Hepatic stellate cell (primary cell): ENCODE data around the gene PTPRD.
"Not testable (repeated sequence)": the region's sequence is repeated elsewhere in the genome, so short reads cannot be mapped to it uniquely, and the experiment has no call there.

Experiments used
- DNase-seq: peaks from one replicate; pipeline ENCODE4 v3.0.0; 2011; ENCODE audit warnings: low spot score

Gene PTPRD

GRCh38 chr9:9142001-9142400, 1470.8 kb downstream of the PTPRD start:
- no peak for DNase-seq

- no peak for DNase-seq
Observed at GRCh38 chr9:9133526-9133925, 1479.3 kb downstream of the PTPRD start.

- DNase-seq: no peak
Observed at GRCh38 chr9:9124616-9125015, 1488.2 kb downstream of the PTPRD start.

GRCh38 chr9:9122230-9122875, 1490.4 kb downstream of the PTPRD start:
- DNase-seq: no peak

GRCh38 chr9:9117866-9118265, 1494.9 kb downstream of the PTPRD start:
- DNase-seq: no peak

GRCh38 chr9:9112001-9112720, 1500.6 kb downstream of the PTPRD start:
- no peak for DNase-seq

- no peak for DNase-seq
Observed at GRCh38 chr9:9108641-9109040, 1504.2 kb downstream of the PTPRD start.

GRCh38 chr9:9102295-9102694, 1510.5 kb downstream of the PTPRD start:
- DNase-seq: no peak

GRCh38 chr9:9100070-9100469, 1512.7 kb downstream of the PTPRD start:
- no peak for DNase-seq

GRCh38 chr9:9099646-9100045, 1513.2 kb downstream of the PTPRD start:
- DNase-seq: no peak

- not testable (repeated sequence) for DNase-seq
Observed at GRCh38 chr9:9097254-9097653, 1515.5 kb downstream of the PTPRD start.

- DNase-seq: no peak
Observed at GRCh38 chr9:9091387-9091786, 1521.4 kb downstream of the PTPRD start.

- DNase-seq: no peak
Observed at GRCh38 chr9:9079473-9079872, 1533.3 kb downstream of the PTPRD start.

- no peak for DNase-seq
Observed at GRCh38 chr9:9078301-9078700, 1534.5 kb downstream of the PTPRD start.

- no peak for DNase-seq
Observed at GRCh38 chr9:9061627-9062026, 1551.2 kb downstream of the PTPRD start.

GRCh38 chr9:9054354-9054992, 1558.3 kb downstream of the PTPRD start:
- DNase-seq: no peak

- DNase-seq: no peak
Observed at GRCh38 chr9:9045572-9045971, 1567.2 kb downstream of the PTPRD start.

- no peak for DNase-seq
Observed at GRCh38 chr9:9045072-9045471, 1567.7 kb downstream of the PTPRD start.

- DNase-seq: not testable (repeated sequence)
Observed at GRCh38 chr9:9043788-9044187, 1569.0 kb downstream of the PTPRD start.

- no peak for DNase-seq
Observed at GRCh38 chr9:9041756-9042155, 1571.0 kb downstream of the PTPRD start.

GRCh38 chr9:9033022-9033421, 1579.8 kb downstream of the PTPRD start:
- no peak for DNase-seq

GRCh38 chr9:9016597-9016996, 1596.2 kb downstream of the PTPRD start:
- DNase-seq: no peak

GRCh38 chr9:9004810-9005209, 1608.0 kb downstream of the PTPRD start:
- DNase-seq: no peak
